ENCODE results near the gene ELAVL1. TPM values are rescaled to one million over a fixed set of nuclear protein-coding genes. Genes with fewer than 3 reads are reported as not detected.
A peak's percentile ranks its signal among the peaks of the same experiment; 100 is the strongest.

Gene ELAVL1
- total and polyA plus RNA-seq, 2 of the 13 experiments (the other 11 are each of a cell fraction or from before 2014, with no cell fraction given): 27.9 to 38.4 TPM

- TF ChIP-seq SALL2 (CRISPR knock-in tag; IDR thresholded peaks at IDR 0.05) (0 out of 2 replicates have a peak, but pooled peaks have one; percentile 26), ZMAT3 (CRISPR knock-in tag; conservative IDR thresholded peaks at IDR 0.05) (no peak), MEIS1 (CRISPR knock-in tag; IDR thresholded peaks at IDR 0.05; ENCODE audit: borderline replicate concordance) (0 out of 2 replicates have a peak, but pooled peaks have one; percentile 37), HOXD1 (CRISPR knock-in tag; IDR thresholded peaks at IDR 0.05) (0 out of 2 replicates have a peak, but pooled peaks have one; percentile 67), SP5 (CRISPR knock-in tag; IDR thresholded peaks at IDR 0.05; ENCODE audit: borderline replicate concordance, low read depth) (0 out of 2 replicates have a peak, but pooled peaks have one; percentile 16), ZNF101 (CRISPR knock-in tag; IDR thresholded peaks at IDR 0.05; ENCODE audit: borderline replicate concordance, low read depth) (no peak), ZNF230 (CRISPR knock-in tag; IDR thresholded peaks at IDR 0.05) (0 out of 2 replicates have a peak, but pooled peaks have one; percentile 58), ZC3H13 (CRISPR knock-in tag; IDR thresholded peaks at IDR 0.05) (no peak), IRX3 (CRISPR knock-in tag; IDR thresholded peaks at IDR 0.05; ENCODE audit: borderline replicate concordance, low read depth) (no peak), GATAD2A (CRISPR knock-in tag; IDR thresholded peaks at IDR 0.05) (no peak), ZNF414 (CRISPR knock-in tag; IDR thresholded peaks at IDR 0.05) (0 out of 2 replicates have a peak, but pooled peaks have one; percentile 31), ZNF552 (CRISPR knock-in tag; IDR thresholded peaks at IDR 0.05; ENCODE audit: borderline replicate concordance) (peak; percentile 71; the same call in 1 of the 2 replicates), SKI (IDR thresholded peaks at IDR 0.05; ENCODE audit: partially characterized antibody) (peak; percentile 74), ZNF564 (CRISPR knock-in tag; IDR thresholded peaks at IDR 0.05) (no peak), ZNF430 (CRISPR knock-in tag; IDR thresholded peaks at IDR 0.05) (no peak), ZNF777 (CRISPR knock-in tag; IDR thresholded peaks at IDR 0.05) (peak; percentile 81)
- TF ChIP-seq, protein P1, sequence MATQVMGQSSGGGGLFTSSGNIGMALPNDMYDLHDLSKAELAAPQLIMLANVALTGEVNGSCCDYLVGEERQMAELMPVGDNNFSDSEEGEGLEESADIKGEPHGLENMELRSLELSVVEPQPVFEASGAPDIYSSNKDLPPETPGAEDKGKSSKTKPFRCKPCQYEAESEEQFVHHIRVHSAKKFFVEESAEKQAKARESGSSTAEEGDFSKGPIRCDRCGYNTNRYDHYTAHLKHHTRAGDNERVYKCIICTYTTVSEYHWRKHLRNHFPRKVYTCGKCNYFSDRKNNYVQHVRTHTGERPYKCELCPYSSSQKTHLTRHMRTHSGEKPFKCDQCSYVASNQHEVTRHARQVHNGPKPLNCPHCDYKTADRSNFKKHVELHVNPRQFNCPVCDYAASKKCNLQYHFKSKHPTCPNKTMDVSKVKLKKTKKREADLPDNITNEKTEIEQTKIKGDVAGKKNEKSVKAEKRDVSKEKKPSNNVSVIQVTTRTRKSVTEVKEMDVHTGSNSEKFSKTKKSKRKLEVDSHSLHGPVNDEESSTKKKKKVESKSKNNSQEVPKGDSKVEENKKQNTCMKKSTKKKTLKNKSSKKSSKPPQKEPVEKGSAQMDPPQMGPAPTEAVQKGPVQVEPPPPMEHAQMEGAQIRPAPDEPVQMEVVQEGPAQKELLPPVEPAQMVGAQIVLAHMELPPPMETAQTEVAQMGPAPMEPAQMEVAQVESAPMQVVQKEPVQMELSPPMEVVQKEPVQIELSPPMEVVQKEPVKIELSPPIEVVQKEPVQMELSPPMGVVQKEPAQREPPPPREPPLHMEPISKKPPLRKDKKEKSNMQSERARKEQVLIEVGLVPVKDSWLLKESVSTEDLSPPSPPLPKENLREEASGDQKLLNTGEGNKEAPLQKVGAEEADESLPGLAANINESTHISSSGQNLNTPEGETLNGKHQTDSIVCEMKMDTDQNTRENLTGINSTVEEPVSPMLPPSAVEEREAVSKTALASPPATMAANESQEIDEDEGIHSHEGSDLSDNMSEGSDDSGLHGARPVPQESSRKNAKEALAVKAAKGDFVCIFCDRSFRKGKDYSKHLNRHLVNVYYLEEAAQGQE (IDR thresholded peaks at IDR 0.05; ENCODE audit: borderline replicate concordance in 1 of 2, low read depth in 1 of 2, low read length in 2 of 2): no peak
- TF ChIP-seq, protein P2, sequence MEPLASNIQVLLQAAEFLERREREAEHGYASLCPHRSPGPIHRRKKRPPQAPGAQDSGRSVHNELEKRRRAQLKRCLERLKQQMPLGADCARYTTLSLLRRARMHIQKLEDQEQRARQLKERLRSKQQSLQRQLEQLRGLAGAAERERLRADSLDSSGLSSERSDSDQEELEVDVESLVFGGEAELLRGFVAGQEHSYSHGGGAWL (CRISPR knock-in tag; IDR thresholded peaks at IDR 0.05): peak; percentile 66; the same call in 1 of the 2 replicates
- TF ChIP-seq, protein P3, sequence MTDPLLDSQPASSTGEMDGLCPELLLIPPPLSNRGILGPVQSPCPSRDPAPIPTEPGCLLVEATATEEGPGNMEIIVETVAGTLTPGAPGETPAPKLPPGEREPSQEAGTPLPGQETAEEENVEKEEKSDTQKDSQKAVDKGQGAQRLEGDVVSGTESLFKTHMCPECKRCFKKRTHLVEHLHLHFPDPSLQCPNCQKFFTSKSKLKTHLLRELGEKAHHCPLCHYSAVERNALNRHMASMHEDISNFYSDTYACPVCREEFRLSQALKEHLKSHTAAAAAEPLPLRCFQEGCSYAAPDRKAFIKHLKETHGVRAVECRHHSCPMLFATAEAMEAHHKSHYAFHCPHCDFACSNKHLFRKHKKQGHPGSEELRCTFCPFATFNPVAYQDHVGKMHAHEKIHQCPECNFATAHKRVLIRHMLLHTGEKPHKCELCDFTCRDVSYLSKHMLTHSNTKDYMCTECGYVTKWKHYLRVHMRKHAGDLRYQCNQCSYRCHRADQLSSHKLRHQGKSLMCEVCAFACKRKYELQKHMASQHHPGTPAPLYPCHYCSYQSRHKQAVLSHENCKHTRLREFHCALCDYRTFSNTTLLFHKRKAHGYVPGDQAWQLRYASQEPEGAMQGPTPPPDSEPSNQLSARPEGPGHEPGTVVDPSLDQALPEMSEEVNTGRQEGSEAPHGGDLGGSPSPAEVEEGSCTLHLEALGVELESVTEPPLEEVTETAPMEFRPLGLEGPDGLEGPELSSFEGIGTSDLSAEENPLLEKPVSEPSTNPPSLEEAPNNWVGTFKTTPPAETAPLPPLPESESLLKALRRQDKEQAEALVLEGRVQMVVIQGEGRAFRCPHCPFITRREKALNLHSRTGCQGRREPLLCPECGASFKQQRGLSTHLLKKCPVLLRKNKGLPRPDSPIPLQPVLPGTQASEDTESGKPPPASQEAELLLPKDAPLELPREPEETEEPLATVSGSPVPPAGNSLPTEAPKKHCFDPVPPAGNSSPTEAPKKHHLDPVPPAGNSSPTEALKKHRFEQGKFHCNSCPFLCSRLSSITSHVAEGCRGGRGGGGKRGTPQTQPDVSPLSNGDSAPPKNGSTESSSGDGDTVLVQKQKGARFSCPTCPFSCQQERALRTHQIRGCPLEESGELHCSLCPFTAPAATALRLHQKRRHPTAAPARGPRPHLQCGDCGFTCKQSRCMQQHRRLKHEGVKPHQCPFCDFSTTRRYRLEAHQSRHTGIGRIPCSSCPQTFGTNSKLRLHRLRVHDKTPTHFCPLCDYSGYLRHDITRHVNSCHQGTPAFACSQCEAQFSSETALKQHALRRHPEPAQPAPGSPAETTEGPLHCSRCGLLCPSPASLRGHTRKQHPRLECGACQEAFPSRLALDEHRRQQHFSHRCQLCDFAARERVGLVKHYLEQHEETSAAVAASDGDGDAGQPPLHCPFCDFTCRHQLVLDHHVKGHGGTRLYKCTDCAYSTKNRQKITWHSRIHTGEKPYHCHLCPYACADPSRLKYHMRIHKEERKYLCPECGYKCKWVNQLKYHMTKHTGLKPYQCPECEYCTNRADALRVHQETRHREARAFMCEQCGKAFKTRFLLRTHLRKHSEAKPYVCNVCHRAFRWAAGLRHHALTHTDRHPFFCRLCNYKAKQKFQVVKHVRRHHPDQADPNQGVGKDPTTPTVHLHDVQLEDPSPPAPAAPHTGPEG (CRISPR knock-in tag; IDR thresholded peaks at IDR 0.05): peak; percentile 28; the same call in 1 of the 2 replicates
Measured at GRCh38 chr19:8005534-8006256, at the start of gene ELAVL1 (continued).
